Measurements from ENCODE around the gene FAM120A. TPM values are rescaled to one million over a fixed set of nuclear protein-coding genes. Genes with fewer than 3 reads are reported as not detected.

FAM120A gene
- total and polyA plus RNA-seq, 9 of the 15 experiments (the other 6 are each of a cell fraction or from before 2014, with no cell fraction given), result 8.7 to 71.0 (median 42.2) TPM

DNA sequence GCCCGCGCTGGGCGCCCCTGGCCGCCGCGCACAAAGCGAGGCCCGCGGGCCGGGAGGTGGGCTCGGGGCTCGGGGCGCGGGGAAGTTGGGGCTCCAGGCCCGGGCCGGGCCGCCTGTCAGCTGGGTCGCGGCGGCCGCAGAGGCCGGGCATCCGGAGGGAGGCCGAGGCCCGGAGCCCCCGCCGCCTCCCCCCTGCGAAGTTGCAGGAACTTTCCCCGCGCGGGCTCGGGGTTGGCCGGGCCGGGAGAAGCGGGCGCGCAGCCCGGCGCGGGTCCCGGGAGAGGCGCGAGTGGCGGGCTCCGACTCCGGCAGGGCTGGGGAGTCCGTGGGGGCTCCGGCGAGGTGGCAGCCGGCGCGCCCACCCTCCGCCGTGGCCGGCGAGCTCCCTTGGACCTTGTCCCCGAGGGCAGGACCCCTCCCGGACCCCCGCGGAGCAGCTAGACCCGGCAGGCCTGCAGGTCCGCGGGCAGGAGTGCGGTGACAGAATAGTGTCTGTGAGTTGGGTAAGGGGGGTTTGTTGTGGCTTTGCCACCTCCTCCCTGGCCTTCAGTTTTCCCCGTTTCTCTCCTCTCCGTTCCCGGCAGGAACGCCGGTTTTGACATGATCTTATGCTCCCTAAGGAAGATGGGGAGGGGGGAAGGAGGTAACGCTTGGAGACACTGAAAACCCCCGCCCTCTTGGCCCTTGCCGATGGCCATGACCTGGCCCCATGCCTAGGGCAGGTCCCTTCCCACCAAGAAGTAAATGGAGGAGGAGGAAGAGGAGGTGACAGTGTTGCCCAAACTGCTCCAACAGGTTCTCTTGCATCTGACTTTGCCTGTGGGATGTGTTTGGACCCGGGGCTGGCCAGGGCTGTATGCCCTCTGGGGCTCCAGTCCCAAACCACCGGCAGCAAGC, 125.8 kb downstream of the FAM120A start (continued):
- TF ChIP-seq ARID2 (IDR thresholded peaks at IDR 0.05), result no peak
- no peak for TF ChIP-seq RBBP5 (IDR thresholded peaks at IDR 0.05; ENCODE audit: borderline replicate concordance, insufficient read depth, low read length, poor library complexity, severe bottlenecking)
- no peak for TF ChIP-seq NR2F6 (CRISPR knock-in tag; IDR thresholded peaks at IDR 0.05)
- TF ChIP-seq CEBPG (CRISPR knock-in tag; IDR thresholded peaks at IDR 0.05), result no peak
- TF ChIP-seq CEBPG (tag; conservative IDR thresholded peaks at IDR 0.05 in 1 of 2, IDR thresholded peaks at IDR 0.05 in 1 of 2), result no peak
- TF ChIP-seq ZNF695 (CRISPR knock-in tag; IDR thresholded peaks at IDR 0.05), result no peak
- TF ChIP-seq, protein P1, sequence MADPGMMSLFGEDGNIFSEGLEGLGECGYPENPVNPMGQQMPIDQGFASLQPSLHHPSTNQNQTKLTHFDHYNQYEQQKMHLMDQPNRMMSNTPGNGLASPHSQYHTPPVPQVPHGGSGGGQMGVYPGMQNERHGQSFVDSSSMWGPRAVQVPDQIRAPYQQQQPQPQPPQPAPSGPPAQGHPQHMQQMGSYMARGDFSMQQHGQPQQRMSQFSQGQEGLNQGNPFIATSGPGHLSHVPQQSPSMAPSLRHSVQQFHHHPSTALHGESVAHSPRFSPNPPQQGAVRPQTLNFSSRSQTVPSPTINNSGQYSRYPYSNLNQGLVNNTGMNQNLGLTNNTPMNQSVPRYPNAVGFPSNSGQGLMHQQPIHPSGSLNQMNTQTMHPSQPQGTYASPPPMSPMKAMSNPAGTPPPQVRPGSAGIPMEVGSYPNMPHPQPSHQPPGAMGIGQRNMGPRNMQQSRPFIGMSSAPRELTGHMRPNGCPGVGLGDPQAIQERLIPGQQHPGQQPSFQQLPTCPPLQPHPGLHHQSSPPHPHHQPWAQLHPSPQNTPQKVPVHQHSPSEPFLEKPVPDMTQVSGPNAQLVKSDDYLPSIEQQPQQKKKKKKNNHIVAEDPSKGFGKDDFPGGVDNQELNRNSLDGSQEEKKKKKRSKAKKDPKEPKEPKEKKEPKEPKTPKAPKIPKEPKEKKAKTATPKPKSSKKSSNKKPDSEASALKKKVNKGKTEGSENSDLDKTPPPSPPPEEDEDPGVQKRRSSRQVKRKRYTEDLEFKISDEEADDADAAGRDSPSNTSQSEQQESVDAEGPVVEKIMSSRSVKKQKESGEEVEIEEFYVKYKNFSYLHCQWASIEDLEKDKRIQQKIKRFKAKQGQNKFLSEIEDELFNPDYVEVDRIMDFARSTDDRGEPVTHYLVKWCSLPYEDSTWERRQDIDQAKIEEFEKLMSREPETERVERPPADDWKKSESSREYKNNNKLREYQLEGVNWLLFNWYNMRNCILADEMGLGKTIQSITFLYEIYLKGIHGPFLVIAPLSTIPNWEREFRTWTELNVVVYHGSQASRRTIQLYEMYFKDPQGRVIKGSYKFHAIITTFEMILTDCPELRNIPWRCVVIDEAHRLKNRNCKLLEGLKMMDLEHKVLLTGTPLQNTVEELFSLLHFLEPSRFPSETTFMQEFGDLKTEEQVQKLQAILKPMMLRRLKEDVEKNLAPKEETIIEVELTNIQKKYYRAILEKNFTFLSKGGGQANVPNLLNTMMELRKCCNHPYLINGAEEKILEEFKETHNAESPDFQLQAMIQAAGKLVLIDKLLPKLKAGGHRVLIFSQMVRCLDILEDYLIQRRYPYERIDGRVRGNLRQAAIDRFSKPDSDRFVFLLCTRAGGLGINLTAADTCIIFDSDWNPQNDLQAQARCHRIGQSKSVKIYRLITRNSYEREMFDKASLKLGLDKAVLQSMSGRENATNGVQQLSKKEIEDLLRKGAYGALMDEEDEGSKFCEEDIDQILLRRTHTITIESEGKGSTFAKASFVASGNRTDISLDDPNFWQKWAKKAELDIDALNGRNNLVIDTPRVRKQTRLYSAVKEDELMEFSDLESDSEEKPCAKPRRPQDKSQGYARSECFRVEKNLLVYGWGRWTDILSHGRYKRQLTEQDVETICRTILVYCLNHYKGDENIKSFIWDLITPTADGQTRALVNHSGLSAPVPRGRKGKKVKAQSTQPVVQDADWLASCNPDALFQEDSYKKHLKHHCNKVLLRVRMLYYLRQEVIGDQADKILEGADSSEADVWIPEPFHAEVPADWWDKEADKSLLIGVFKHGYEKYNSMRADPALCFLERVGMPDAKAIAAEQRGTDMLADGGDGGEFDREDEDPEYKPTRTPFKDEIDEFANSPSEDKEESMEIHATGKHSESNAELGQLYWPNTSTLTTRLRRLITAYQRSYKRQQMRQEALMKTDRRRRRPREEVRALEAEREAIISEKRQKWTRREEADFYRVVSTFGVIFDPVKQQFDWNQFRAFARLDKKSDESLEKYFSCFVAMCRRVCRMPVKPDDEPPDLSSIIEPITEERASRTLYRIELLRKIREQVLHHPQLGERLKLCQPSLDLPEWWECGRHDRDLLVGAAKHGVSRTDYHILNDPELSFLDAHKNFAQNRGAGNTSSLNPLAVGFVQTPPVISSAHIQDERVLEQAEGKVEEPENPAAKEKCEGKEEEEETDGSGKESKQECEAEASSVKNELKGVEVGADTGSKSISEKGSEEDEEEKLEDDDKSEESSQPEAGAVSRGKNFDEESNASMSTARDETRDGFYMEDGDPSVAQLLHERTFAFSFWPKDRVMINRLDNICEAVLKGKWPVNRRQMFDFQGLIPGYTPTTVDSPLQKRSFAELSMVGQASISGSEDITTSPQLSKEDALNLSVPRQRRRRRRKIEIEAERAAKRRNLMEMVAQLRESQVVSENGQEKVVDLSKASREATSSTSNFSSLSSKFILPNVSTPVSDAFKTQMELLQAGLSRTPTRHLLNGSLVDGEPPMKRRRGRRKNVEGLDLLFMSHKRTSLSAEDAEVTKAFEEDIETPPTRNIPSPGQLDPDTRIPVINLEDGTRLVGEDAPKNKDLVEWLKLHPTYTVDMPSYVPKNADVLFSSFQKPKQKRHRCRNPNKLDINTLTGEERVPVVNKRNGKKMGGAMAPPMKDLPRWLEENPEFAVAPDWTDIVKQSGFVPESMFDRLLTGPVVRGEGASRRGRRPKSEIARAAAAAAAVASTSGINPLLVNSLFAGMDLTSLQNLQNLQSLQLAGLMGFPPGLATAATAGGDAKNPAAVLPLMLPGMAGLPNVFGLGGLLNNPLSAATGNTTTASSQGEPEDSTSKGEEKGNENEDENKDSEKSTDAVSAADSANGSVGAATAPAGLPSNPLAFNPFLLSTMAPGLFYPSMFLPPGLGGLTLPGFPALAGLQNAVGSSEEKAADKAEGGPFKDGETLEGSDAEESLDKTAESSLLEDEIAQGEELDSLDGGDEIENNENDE (IDR thresholded peaks at IDR 0.05; ENCODE audit: low read depth, low read length), result no peak
- TF ChIP-seq SAFB (IDR thresholded peaks at IDR 0.05; ENCODE audit: borderline replicate concordance, low read depth, low read length), result 0 out of 2 replicates have a peak, but pooled peaks have one; percentile 23
- TF ChIP-seq HNRNPLL (IDR thresholded peaks at IDR 0.05; ENCODE audit: low read depth, low read length, poor library complexity, severe bottlenecking), result no peak
- no peak for TF ChIP-seq HDAC2 (IDR thresholded peaks at IDR 0.05)
- TF ChIP-seq BRD4 (IDR thresholded peaks at IDR 0.05), result no peak
- TF ChIP-seq RBFOX2 (IDR thresholded peaks at IDR 0.05; ENCODE audit: low read depth, low read length), result peak; percentile 56; the same call in 1 of the 2 replicates
- no peak for TF ChIP-seq RCOR1 (IDR thresholded peaks at IDR 0.05; ENCODE audit: borderline replicate concordance in 1 of 2, low read depth in 2 of 2, low read length in 2 of 2)
- peak; percentile 72; the same call in 1 of the 2 replicates for TF ChIP-seq ZBTB7A (IDR thresholded peaks at IDR 0.05; ENCODE audit: borderline replicate concordance, control insufficient read depth, low read depth, low read length)
- TF ChIP-seq SIN3A (IDR thresholded peaks at IDR 0.05; ENCODE audit: borderline replicate concordance in 2 of 2, control insufficient read depth in 1 of 2, low read depth in 2 of 2, low read length in 2 of 2), result no peak
- TF ChIP-seq ZNF212 (CRISPR knock-in tag; IDR thresholded peaks at IDR 0.05), result no peak
